GM06990 (cell line): ENCODE data around the gene GLO1.

ENCODE experiments used
- DNase-seq: peaks from one replicate; pipeline ENCODE4 v3.0.0-alpha.2; 2011; ENCODE audit not compliant: insufficient read length; ENCODE audit errors: extremely low read depth
- H3K27me3 ChIP-seq: replicated peaks from 2 replicates; pipeline ENCODE4 v1.6.0; 2011; ENCODE audit warnings: low read length; ENCODE audit not compliant: control insufficient read depth, insufficient read depth
- H3K36me3 ChIP-seq: 2 replicates; pipeline ENCODE4 v1.5.1; 2011; ENCODE audit warnings: low read length; ENCODE audit not compliant: control insufficient read depth, insufficient read depth
- H3K4me3 ChIP-seq: replicated peaks from 2 replicates; pipeline ENCODE4 v1.5.1; 2011; ENCODE audit warnings: low read depth, mild to moderate bottlenecking, control low read depth, low read length
- CTCF ChIP-seq: IDR thresholded peaks from 2 replicates; pipeline ENCODE4 v1.5.1; 2011; ENCODE audit warnings: low read length, control low read depth, mild to moderate bottlenecking, inconsistent platforms; ENCODE audit not compliant: insufficient read depth, poor library complexity, severe bottlenecking

GLO1 gene

GRCh38 chr6:38656896-38657295, 46.0 kb downstream of the GLO1 start:
- DNase-seq: no peak
- H3K4me3 ChIP-seq: no peak overlapping the region

GRCh38 chr6:38654263-38654662, 48.7 kb downstream of the GLO1 start:
- no peaks in the 10 kb centered on the region for H3K27me3 ChIP-seq
- no peak for DNase-seq
- TF ChIP-seq CTCF: no peak

More at GRCh38 chr6:38656896-38657295, 46.0 kb downstream of the GLO1 start:
- H3K36me3 ChIP-seq: no peaks in the 10 kb centered on the region
- no peaks in the 10 kb centered on the region for H3K27me3 ChIP-seq
- TF ChIP-seq CTCF: no peak

GRCh38 chr6:38651121-38651784, 51.7 kb downstream of the GLO1 start:
- Histone ChIP-seq H3K27me3 (no peaks in the 10 kb centered on the region), H3K4me3 (no peak overlapping the region), H3K36me3 (no peaks in the 10 kb centered on the region)
- DNase-seq: no peak
- TF ChIP-seq CTCF: no peak

More at GRCh38 chr6:38654263-38654662, 48.7 kb downstream of the GLO1 start:
- no peak overlapping the region for H3K4me3 ChIP-seq
- H3K36me3 ChIP-seq: no peaks in the 10 kb centered on the region

- H3K27me3 ChIP-seq: no peaks in the 10 kb centered on the region
- no peak for TF ChIP-seq CTCF
- no peaks in the 10 kb centered on the region for H3K36me3 ChIP-seq
- H3K4me3 ChIP-seq: no peak overlapping the region
- DNase-seq: no peak
Observed at GRCh38 chr6:38650207-38650752, 52.7 kb downstream of the GLO1 start.

GRCh38 chr6:38649744-38650143, 53.2 kb downstream of the GLO1 start:
- no peak for DNase-seq
- H3K27me3 ChIP-seq: no peaks in the 10 kb centered on the region
- no peak overlapping the region for H3K4me3 ChIP-seq
- H3K36me3 ChIP-seq: no peaks in the 10 kb centered on the region
- no peak for TF ChIP-seq CTCF
